Measurements from ENCODE around the gene MTMR12. TPM values are rescaled to one million over a fixed set of nuclear protein-coding genes. Genes with fewer than 3 reads are reported as not detected.
A peak's percentile ranks its signal among the peaks of the same experiment; 100 is the strongest.

MTMR12 gene
- total RNA-seq, 2 donors from 2014 or later, result 43.1 to 70.7 TPM

GRCh38 chr5:32228816-32229215 is 83.9 kb downstream of the MTMR12 start:
- Histone ChIP-seq H3K27me3 (replicated peaks; ENCODE audit: insufficient read depth) (no peaks in the 10 kb centered on the region), H3K36me3 (no peaks in the 10 kb centered on the region), H3K9me3 (no peaks in the 10 kb centered on the region), H3K27ac (peak overlapping the region in 1 of 2 donors; percentile 14), H3K4me3 (no peak overlapping the region), H3K4me1 (replicated peaks) (peaks cover 26% of the 10 kb centered on the region)
- no peak for DNase-seq (ENCODE audit: low spot score)
- 89% methylated on average over 12 of the region's 12 CpGs for WGBS
- intact Hi-C loops (cut with DNase I), result no loop called here
- no peak for TF ChIP-seq POLR2A (IDR thresholded peaks at IDR 0.05)
- TF ChIP-seq POLR2AphosphoS5 (IDR thresholded peaks at IDR 0.05), result no peak
- TF ChIP-seq, protein P1, sequence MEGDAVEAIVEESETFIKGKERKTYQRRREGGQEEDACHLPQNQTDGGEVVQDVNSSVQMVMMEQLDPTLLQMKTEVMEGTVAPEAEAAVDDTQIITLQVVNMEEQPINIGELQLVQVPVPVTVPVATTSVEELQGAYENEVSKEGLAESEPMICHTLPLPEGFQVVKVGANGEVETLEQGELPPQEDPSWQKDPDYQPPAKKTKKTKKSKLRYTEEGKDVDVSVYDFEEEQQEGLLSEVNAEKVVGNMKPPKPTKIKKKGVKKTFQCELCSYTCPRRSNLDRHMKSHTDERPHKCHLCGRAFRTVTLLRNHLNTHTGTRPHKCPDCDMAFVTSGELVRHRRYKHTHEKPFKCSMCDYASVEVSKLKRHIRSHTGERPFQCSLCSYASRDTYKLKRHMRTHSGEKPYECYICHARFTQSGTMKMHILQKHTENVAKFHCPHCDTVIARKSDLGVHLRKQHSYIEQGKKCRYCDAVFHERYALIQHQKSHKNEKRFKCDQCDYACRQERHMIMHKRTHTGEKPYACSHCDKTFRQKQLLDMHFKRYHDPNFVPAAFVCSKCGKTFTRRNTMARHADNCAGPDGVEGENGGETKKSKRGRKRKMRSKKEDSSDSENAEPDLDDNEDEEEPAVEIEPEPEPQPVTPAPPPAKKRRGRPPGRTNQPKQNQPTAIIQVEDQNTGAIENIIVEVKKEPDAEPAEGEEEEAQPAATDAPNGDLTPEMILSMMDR (IDR thresholded peaks at IDR 0.05), result no peak

DNA sequence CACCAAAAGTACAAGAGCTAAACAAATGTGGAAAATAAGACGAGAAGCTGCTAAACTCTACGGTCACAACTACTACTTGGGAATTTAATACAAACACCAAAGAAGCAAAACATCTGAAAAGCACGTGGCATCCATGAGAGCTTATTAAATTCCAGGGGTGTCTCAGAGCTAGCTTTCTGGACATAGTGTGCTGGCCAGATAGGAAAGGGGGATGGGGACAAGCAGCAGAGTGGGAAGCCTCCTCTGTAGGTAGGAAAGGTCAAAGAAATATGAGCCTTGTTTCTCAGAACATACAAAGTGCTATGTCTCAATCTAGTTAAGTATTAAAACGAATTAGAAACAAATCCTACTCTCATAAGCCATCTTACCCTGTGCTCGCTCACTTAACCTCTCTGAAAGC is 87.3 kb downstream of the MTMR12 start:
- TF ChIP-seq POLR2AphosphoS5 (IDR thresholded peaks at IDR 0.05), result peak; percentile 90
- TF ChIP-seq, protein P1 (IDR thresholded peaks at IDR 0.05), result no peak
- H3K36me3 ChIP-seq, result no peaks in the 10 kb centered on the region
- peak; percentile 47 for DNase-seq (ENCODE audit: low spot score)
- peaks cover 10% of the 10 kb centered on the region for H3K4me1 ChIP-seq (replicated peaks)
- no peaks in the 10 kb centered on the region for H3K9me3 ChIP-seq
- H3K27ac ChIP-seq, result peak overlapping the region; percentile 65 to 77
- no peaks in the 10 kb centered on the region for H3K27me3 ChIP-seq (replicated peaks; ENCODE audit: insufficient read depth)
- 41% methylated on average over 5 of the region's 5 CpGs for WGBS
- H3K4me3 ChIP-seq, result no peak overlapping the region
- intact Hi-C loops (cut with DNase I), result loop anchor here (2.0 kb wide), 1 partner anchor 51 kb away; the partner anchor contains the start of gene GOLPH3

DNA sequence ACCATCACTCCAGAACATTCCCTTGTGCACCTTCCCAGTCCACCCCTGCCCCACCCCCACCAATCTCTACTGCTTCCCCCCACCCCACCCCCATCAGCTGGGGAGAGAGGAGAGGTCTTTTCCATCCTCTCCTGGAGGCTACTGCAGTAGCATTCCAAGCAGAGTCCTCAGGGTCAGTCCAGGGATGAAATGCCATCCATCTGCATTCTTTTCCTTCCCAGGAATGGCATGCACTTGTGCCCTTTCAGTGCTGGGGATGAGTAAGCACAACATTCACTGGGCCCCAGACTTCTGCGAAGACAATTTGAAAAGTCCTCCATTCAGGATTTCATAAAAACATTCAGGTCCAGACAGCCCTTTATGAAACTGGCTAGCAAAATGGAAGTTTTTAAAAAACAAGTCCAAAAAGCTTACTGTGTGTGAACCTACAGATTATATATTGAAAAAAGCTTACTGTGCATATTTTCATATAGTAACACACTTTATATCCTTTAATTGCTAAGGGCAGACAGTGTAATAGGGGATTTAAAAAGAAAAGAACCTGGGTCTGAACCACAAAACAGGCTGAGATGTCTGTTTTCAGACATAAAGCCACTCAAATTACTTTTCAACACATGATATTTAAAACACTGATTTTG is 88.6 kb downstream of the MTMR12 start:
- WGBS, result 60% methylated on average over 1 of the region's 1 CpG
- H3K36me3 ChIP-seq, result no peaks in the 10 kb centered on the region
- TF ChIP-seq, protein P1 (IDR thresholded peaks at IDR 0.05), result no peak
- TF ChIP-seq POLR2AphosphoS5 (IDR thresholded peaks at IDR 0.05) (no peak), POLR2A (IDR thresholded peaks at IDR 0.05) (no peak)
- intact Hi-C loops (cut with DNase I), result loop anchor here (2.0 kb wide), 1 partner anchor 49 kb away; the partner anchor contains the start of gene GOLPH3
- no peak for DNase-seq (ENCODE audit: low spot score)
- H3K27me3 ChIP-seq (replicated peaks; ENCODE audit: insufficient read depth), result no peaks in the 10 kb centered on the region
- H3K4me3 ChIP-seq, result no peak overlapping the region
- peak overlapping the region; percentile 65 to 77 for H3K27ac ChIP-seq
- H3K9me3 ChIP-seq, result no peaks in the 10 kb centered on the region
- peaks cover 10% of the 10 kb centered on the region for H3K4me1 ChIP-seq (replicated peaks)

- H3K27me3 ChIP-seq (replicated peaks; ENCODE audit: insufficient read depth), result no peaks in the 10 kb centered on the region
- H3K27ac ChIP-seq, result no peak overlapping the region
- intact Hi-C loops (cut with DNase I), result no loop called here
- no peaks in the 10 kb centered on the region for H3K9me3 ChIP-seq
- H3K36me3 ChIP-seq, result no peaks in the 10 kb centered on the region
- no peak for TF ChIP-seq POLR2A (IDR thresholded peaks at IDR 0.05)
- TF ChIP-seq POLR2AphosphoS5 (IDR thresholded peaks at IDR 0.05), result no peak
- TF ChIP-seq, protein P1 (IDR thresholded peaks at IDR 0.05), result no peak
- DNase-seq (ENCODE audit: low spot score), result no peak
- no peak overlapping the region for H3K4me3 ChIP-seq
- 85% methylated on average over 5 of the region's 5 CpGs for WGBS
- H3K4me1 ChIP-seq (replicated peaks), result peaks cover 10% of the 10 kb centered on the region
These were observed 89.8 kb downstream of the MTMR12 start for GRCh38 chr5:32222723-32223470.

All from prostate gland (tissue), 2 donors.